ENCODE results near the gene LAMA5. TPM values are rescaled to one million over a fixed set of nuclear protein-coding genes. Genes with fewer than 3 reads are reported as not detected.

Gene LAMA5, protein sequence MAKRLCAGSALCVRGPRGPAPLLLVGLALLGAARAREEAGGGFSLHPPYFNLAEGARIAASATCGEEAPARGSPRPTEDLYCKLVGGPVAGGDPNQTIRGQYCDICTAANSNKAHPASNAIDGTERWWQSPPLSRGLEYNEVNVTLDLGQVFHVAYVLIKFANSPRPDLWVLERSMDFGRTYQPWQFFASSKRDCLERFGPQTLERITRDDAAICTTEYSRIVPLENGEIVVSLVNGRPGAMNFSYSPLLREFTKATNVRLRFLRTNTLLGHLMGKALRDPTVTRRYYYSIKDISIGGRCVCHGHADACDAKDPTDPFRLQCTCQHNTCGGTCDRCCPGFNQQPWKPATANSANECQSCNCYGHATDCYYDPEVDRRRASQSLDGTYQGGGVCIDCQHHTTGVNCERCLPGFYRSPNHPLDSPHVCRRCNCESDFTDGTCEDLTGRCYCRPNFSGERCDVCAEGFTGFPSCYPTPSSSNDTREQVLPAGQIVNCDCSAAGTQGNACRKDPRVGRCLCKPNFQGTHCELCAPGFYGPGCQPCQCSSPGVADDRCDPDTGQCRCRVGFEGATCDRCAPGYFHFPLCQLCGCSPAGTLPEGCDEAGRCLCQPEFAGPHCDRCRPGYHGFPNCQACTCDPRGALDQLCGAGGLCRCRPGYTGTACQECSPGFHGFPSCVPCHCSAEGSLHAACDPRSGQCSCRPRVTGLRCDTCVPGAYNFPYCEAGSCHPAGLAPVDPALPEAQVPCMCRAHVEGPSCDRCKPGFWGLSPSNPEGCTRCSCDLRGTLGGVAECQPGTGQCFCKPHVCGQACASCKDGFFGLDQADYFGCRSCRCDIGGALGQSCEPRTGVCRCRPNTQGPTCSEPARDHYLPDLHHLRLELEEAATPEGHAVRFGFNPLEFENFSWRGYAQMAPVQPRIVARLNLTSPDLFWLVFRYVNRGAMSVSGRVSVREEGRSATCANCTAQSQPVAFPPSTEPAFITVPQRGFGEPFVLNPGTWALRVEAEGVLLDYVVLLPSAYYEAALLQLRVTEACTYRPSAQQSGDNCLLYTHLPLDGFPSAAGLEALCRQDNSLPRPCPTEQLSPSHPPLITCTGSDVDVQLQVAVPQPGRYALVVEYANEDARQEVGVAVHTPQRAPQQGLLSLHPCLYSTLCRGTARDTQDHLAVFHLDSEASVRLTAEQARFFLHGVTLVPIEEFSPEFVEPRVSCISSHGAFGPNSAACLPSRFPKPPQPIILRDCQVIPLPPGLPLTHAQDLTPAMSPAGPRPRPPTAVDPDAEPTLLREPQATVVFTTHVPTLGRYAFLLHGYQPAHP (N-terminal part only)
- polyA plus RNA-seq (2012; ENCODE audit: insufficient read length, low read depth): 85.7 TPM

DNA sequence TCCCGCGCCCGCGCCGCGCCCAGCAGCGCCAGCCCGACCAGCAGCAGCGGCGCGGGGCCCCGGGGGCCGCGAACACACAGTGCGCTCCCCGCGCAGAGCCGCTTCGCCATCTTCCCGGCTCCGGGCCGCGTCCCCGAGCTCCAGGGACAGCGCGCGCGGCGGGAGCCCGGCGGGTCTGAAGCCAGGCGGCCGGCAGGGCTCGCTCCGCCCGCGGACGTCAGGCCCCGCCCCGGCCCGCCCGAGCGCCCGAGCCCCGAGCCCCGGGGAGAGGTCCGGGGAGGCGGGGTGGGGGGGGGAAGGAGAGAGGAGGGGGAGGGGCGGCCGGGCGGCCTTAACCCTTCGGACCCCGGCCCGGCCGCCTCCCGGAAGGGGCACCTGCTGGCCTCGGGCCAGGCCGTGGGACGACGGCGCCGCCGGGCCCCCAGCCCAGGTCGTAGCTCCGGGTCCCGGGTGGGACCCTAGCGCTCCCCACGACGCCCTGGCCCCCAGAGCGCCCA, at the start of gene LAMA5:
Gene LAMA5 (minus strand): TSS at position 177 of the 497 bp plus-strand sequence. CDS start 67 bp downstream, at position 110.
- TF ChIP-seq TAF1 (IDR thresholded peaks at IDR 0.05; ENCODE audit: borderline replicate concordance, insufficient read depth, low read length) (no peak), FOXP2 (optimal IDR thresholded peaks at IDR 0.05; ENCODE audit: borderline replicate concordance, extremely low read depth, extremely low read length, insufficient read depth) (no peak), SIN3A (IDR thresholded peaks at IDR 0.05; ENCODE audit: borderline replicate concordance, insufficient read depth, low read length) (no peak), POLR2AphosphoS5 (IDR thresholded peaks at IDR 0.05; ENCODE audit: low read depth, low read length) (0 out of 2 replicates have a peak, but pooled peaks have one; percentile 23)
- TF ChIP-seq, protein P1, sequence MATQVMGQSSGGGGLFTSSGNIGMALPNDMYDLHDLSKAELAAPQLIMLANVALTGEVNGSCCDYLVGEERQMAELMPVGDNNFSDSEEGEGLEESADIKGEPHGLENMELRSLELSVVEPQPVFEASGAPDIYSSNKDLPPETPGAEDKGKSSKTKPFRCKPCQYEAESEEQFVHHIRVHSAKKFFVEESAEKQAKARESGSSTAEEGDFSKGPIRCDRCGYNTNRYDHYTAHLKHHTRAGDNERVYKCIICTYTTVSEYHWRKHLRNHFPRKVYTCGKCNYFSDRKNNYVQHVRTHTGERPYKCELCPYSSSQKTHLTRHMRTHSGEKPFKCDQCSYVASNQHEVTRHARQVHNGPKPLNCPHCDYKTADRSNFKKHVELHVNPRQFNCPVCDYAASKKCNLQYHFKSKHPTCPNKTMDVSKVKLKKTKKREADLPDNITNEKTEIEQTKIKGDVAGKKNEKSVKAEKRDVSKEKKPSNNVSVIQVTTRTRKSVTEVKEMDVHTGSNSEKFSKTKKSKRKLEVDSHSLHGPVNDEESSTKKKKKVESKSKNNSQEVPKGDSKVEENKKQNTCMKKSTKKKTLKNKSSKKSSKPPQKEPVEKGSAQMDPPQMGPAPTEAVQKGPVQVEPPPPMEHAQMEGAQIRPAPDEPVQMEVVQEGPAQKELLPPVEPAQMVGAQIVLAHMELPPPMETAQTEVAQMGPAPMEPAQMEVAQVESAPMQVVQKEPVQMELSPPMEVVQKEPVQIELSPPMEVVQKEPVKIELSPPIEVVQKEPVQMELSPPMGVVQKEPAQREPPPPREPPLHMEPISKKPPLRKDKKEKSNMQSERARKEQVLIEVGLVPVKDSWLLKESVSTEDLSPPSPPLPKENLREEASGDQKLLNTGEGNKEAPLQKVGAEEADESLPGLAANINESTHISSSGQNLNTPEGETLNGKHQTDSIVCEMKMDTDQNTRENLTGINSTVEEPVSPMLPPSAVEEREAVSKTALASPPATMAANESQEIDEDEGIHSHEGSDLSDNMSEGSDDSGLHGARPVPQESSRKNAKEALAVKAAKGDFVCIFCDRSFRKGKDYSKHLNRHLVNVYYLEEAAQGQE (IDR thresholded peaks at IDR 0.05; ENCODE audit: insufficient read depth in 1 of 2, low read depth in 2 of 2, low read length in 2 of 2): no peak

DNA sequence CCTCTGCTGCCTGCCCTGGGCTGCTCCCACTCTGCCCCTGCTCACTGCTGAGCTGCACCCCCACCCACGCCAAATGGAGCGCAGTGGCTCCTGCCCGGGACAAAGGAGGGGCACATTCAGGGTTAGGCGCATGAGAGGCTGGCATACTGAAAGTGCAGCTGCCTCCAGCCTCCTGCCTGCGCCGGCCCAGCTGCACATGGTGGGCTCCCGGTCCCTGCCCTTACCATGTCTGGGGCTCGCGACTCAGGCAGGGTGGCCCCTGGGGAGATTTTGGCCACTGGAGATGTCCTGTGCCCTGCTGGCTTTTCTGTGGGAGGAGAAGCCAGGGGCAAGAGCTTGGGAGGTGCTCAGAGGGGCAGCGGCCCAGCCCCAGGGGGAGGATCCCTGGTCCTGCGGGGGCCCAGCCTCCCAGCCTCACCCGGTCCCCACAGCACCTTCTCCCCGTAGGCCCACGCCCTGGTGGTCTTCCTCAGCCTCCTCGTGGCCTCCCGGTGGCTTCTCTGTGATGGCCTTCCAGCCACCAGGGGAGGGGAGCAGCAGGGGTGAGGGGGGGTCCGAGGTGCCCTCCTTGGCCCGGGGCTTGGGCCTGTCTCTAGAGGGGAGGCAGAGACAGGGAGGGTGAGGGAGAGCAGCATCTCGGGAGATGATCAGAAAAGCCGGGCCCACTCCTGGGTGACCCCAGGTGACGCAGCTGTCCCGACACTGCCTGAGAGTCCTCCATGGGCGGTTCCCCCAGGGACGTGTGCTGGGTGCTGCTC, 48.4 kb upstream of the LAMA5 start:
- no peak for TF ChIP-seq SIN3A (IDR thresholded peaks at IDR 0.05; ENCODE audit: borderline replicate concordance, insufficient read depth, low read length)
- TF ChIP-seq, protein P1 (IDR thresholded peaks at IDR 0.05; ENCODE audit: insufficient read depth in 1 of 2, low read depth in 2 of 2, low read length in 2 of 2): no peak
- no peak for TF ChIP-seq POLR2AphosphoS5 (IDR thresholded peaks at IDR 0.05; ENCODE audit: low read depth, low read length)
- TF ChIP-seq FOXP2 (optimal IDR thresholded peaks at IDR 0.05; ENCODE audit: borderline replicate concordance, extremely low read depth, extremely low read length, insufficient read depth): no peak
- TF ChIP-seq TAF1 (IDR thresholded peaks at IDR 0.05; ENCODE audit: borderline replicate concordance, insufficient read depth, low read length): no peak

GRCh38 chr20:62413896-62414481, 46.9 kb upstream of the LAMA5 start:
- TF ChIP-seq FOXP2 (optimal IDR thresholded peaks at IDR 0.05; ENCODE audit: borderline replicate concordance, extremely low read depth, extremely low read length, insufficient read depth) (no peak), POLR2AphosphoS5 (IDR thresholded peaks at IDR 0.05; ENCODE audit: low read depth, low read length) (no peak), TAF1 (IDR thresholded peaks at IDR 0.05; ENCODE audit: borderline replicate concordance, insufficient read depth, low read length) (no peak), SIN3A (IDR thresholded peaks at IDR 0.05; ENCODE audit: borderline replicate concordance, insufficient read depth, low read length) (no peak)
- TF ChIP-seq, protein P1 (IDR thresholded peaks at IDR 0.05; ENCODE audit: insufficient read depth in 1 of 2, low read depth in 2 of 2, low read length in 2 of 2): no peak

All from PFSK-1 (cell line).